Measurements from ENCODE around the gene MAST1.

The MAST1 gene

DNA sequence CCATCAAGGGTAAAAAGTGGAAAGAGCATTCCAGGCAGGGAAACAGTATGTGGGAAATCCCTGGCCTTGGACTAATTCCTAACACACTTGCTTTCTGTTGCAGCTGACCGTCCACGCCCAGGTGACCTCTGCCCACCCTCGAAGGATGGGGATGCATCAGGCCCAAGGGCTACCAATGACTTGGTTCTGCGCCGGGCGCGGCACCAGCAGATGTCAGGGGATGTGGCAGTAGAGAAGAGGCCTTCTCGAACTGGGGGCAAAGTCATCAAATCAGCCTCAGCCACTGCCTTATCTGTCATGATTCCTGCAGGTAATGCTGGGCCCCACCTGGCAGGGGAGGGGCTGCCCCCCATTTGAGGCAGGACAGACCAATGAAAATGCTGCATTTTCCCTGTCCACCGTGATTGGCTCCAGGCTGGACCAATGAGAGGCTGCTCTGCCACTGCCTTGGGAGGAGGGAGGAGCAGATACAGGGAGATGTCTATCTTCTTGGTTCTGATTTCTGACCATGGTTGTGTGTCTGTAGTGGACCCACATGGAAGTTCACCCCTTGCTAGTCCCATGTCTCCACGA is 30.3 kb downstream of the MAST1 start:
- Histone ChIP-seq H3K9me3 (peaks cover 11% of the 10 kb centered on the region), H3K27ac (no peak overlapping the region), H3K36me3 (peaks cover 7% of the 10 kb centered on the region), H4K20me1 (no peaks in the 10 kb centered on the region), H3K4me1 (peaks cover 14% of the 10 kb centered on the region), H3K9ac (no peak overlapping the region), H3K4me3 (no peak overlapping the region), H3K27me3 (no peaks in the 10 kb centered on the region), H3K4me2 (no peak overlapping the region)
- no peak for TF ChIP-seq Cebpa-rat (IDR thresholded peaks at IDR 0.05)

DNA sequence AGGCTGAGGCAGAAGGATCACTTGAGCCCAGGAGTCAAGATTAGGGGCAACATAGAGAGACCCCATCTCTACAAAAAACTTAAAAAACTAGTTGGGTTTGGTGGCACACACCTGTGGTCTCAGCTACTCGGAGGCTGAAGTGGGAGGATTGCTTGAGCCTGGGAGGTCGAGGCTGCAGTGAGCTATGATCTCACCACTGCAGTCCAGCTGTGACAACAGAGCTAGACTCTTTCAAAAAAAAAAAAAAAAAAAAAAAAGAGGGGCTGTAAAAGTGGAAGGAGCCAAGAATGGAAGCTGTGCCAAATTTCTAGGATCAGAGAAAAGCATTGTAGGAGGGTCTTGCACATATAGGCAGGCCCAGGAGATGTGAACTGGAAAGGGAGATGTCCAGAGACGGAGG is 33.4 kb downstream of the MAST1 start:
- TF ChIP-seq Cebpa-rat (IDR thresholded peaks at IDR 0.05), result no peak
- peaks cover 14% of the 10 kb centered on the region for H3K4me1 ChIP-seq
- no peak overlapping the region for H3K4me3 ChIP-seq
- no peak overlapping the region for H3K4me2 ChIP-seq
- peaks cover 35% of the 10 kb centered on the region for H3K36me3 ChIP-seq
- H3K9me3 ChIP-seq, result peaks cover 18% of the 10 kb centered on the region
- H3K27ac ChIP-seq, result no peak overlapping the region
- no peak overlapping the region for H3K9ac ChIP-seq
- no peaks in the 10 kb centered on the region for H3K27me3 ChIP-seq
- no peaks in the 10 kb centered on the region for H4K20me1 ChIP-seq

DNA sequence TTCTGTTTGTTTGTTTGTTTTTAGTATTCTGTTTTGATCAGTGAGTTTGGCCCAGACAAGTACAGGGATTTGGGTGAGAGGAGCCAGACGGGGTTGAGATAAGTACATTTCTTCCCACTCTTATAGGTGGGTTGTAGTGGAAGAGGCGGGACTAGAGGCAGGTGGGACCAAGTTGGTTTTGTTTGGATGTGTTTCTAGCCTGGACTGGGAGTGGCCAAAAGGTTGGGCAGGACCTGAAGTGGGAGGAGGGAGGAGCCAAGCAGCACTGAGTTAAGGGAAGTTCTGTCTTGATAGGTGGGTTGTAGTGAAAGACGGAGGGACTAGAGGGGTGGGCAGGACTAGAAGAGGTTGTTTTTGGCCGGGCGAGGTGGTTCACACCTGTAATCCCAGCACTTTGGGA is 33.9 kb downstream of the MAST1 start:
- Histone ChIP-seq H3K27me3 (no peaks in the 10 kb centered on the region), H3K4me3 (no peak overlapping the region), H3K4me1 (peaks cover 10% of the 10 kb centered on the region), H3K27ac (no peak overlapping the region), H3K4me2 (no peak overlapping the region), H3K36me3 (peaks cover 41% of the 10 kb centered on the region), H4K20me1 (no peaks in the 10 kb centered on the region), H3K9me3 (peaks cover 18% of the 10 kb centered on the region), H3K9ac (no peak overlapping the region)
- TF ChIP-seq Cebpa-rat (IDR thresholded peaks at IDR 0.05), result no peak

DNA sequence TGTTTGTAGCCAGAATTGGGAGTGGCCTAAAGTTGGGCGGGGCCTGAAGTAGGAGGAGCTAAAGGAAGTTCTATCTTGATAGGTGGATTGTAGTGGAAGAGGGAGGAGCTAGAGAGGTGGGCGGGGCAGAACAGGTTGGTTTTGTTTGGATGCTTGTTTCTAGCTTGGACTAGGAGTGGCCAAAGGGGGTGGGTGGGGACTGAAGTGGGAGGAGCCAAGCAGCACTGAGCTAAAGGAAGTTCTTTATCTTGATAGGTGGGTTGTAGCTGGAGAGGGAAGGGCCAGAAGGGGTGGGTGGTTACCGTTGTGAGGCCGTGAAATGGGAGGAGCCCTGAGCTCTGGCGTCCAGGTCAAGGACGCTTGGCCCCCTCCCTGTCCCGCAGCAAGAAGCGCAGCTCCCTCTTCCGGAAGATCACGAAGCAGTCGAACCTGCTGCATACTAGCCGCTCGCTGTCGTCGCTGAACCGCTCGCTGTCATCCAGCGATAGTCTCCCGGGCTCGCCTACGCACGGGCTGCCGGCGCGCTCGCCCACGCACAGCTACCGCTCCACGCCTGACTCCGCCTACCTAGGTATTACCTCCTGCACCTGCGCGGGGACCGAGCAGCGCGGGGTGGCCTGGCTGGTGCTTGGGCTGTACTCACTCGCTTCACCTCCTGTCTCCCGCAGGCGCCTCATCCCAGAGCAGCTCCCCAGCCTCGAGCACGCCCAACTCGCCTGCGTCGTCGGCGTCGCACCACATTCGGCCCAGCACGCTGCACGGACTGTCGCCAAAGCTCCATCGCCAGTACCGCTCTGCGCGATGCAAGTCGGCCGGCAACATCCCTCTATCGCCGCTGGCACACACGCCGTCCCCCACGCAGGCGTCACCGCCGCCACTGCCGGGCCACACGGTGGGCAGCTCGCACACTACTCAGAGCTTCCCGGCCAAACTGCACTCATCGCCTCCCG is 34.9 kb downstream of the MAST1 start:
- H3K4me2 ChIP-seq, result no peak overlapping the region
- peaks cover 50% of the 10 kb centered on the region for H3K36me3 ChIP-seq
- no peaks in the 10 kb centered on the region for H3K27me3 ChIP-seq
- H3K4me3 ChIP-seq, result no peak overlapping the region
- no peak overlapping the region for H3K27ac ChIP-seq
- H3K4me1 ChIP-seq, result peaks cover under 1% of the 10 kb centered on the region; the same call in 1 of the 2 replicates
- no peaks in the 10 kb centered on the region for H4K20me1 ChIP-seq
- TF ChIP-seq Cebpa-rat (IDR thresholded peaks at IDR 0.05), result no peak
- H3K9me3 ChIP-seq, result peaks cover 18% of the 10 kb centered on the region
- H3K9ac ChIP-seq, result no peak overlapping the region

DNA sequence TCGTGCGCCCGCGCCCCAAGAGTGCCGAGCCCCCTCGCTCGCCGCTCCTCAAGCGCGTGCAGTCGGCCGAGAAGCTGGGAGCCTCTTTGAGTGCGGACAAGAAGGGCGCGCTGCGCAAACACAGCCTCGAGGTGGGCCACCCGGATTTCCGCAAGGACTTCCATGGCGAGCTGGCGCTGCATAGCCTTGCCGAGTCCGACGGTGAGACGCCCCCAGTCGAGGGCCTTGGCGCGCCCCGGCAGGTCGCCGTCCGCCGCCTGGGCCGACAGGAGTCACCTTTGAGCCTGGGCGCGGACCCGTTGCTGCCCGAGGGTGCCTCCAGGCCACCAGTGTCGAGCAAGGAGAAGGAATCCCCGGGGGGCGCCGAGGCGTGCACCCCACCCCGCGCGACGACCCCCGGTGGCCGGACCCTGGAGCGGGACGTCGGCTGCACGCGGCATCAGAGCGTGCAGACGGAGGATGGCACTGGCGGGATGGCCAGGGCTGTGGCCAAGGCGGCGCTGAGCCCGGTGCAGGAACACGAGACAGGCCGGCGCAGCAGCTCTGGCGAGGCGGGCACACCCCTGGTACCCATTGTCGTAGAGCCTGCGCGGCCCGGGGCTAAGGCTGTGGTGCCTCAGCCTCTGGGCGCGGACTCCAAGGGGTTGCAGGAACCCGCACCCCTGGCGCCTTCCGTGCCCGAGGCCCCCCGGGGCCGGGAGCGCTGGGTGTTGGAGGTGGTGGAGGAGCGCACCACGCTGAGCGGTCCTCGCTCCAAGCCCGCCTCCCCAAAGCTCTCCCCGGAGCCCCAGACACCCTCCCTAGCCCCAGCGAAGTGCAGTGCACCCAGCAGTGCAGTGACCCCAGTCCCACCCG is 35.8 kb downstream of the MAST1 start:
- TF ChIP-seq Cebpa-rat (IDR thresholded peaks at IDR 0.05), result no peak
- no peak overlapping the region for H3K27ac ChIP-seq
- peaks cover 56% of the 10 kb centered on the region for H3K36me3 ChIP-seq

DNA sequence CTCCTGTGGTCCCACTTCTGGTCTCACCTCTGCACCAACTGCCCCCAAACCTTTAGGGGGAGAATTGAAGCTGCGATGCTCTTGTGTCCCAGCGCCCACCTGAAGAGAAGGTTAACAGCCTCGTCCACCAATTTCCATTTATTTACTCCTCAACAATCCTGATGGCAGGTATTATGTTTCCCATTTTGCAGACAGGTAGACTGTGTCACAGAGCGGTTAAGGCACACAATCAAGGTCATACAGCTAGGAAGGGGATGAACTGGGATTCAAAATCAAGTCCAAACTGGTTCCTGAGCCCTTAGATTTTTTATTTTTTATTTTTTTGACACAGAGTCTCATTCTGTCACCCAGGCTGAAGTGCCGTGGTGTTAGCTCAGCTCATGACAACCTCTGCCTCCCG is 36.8 kb downstream of the MAST1 start:
- H3K36me3 ChIP-seq, result peaks cover 56% of the 10 kb centered on the region
- H3K4me2 ChIP-seq, result no peak overlapping the region
- H3K4me1 ChIP-seq, result peaks cover 4% of the 10 kb centered on the region
- H3K9ac ChIP-seq, result no peak overlapping the region
- no peak overlapping the region for H3K4me3 ChIP-seq
- peaks cover 18% of the 10 kb centered on the region for H3K9me3 ChIP-seq
- no peak for TF ChIP-seq Cebpa-rat (IDR thresholded peaks at IDR 0.05)
- no peaks in the 10 kb centered on the region for H4K20me1 ChIP-seq
- H3K27me3 ChIP-seq, result no peaks in the 10 kb centered on the region
- H3K27ac ChIP-seq, result no peak overlapping the region

More for the DNA sequence above, 35.8 kb downstream of the MAST1 start:
- H3K4me1 ChIP-seq, result no peaks in the 10 kb centered on the region
- no peak overlapping the region for H3K4me3 ChIP-seq
- H3K27me3 ChIP-seq, result no peaks in the 10 kb centered on the region
- no peak overlapping the region for H3K4me2 ChIP-seq
- H3K9ac ChIP-seq, result no peak overlapping the region
- H4K20me1 ChIP-seq, result no peaks in the 10 kb centered on the region
- peaks cover 18% of the 10 kb centered on the region for H3K9me3 ChIP-seq

DNA sequence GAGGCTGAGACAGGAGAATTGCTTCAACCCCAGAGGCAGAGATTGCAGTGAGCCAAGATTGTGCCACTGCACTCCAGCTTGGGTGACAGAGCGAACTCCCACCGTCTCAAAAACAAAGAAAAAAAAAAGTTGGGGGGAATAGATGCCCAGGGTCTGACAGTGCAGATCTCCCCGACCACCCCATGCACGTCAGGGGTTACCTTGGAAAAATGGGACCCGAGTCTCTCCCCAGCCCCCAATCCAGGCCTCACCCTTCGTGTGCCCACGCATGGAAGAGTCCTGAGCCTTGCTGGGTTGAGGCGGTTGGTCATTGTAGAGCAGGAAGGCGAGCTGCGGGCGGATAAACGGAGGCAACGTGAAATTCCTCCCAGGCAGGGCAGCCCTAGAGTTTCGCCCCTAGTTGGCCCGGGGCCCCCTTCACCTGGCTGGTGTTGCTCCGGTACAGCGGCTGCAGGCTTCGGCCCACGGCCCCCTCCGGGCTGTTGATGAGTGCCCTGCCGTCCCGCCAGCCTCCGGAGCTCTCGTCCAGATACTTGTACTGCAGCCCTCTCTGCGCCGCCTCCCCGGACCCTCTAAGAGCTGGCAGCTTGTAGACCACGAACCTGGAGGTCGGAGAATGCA is 42.3 kb downstream of the MAST1 start:
- peak overlapping the region; percentile 83 for H3K27ac ChIP-seq
- peak overlapping the region; percentile 84 for H3K9ac ChIP-seq
- TF ChIP-seq Cebpa-rat (IDR thresholded peaks at IDR 0.05), result no peak
- peaks cover 31% of the 10 kb centered on the region for H3K36me3 ChIP-seq
- H3K4me1 ChIP-seq, result peaks cover 17% of the 10 kb centered on the region
- no peaks in the 10 kb centered on the region for H4K20me1 ChIP-seq
- H3K9me3 ChIP-seq, result peaks cover 22% of the 10 kb centered on the region
- peak overlapping the region; percentile 87 for H3K4me2 ChIP-seq
- H3K27me3 ChIP-seq, result peaks cover 21% of the 10 kb centered on the region
- peak overlapping the region; percentile 86 for H3K4me3 ChIP-seq

DNA sequence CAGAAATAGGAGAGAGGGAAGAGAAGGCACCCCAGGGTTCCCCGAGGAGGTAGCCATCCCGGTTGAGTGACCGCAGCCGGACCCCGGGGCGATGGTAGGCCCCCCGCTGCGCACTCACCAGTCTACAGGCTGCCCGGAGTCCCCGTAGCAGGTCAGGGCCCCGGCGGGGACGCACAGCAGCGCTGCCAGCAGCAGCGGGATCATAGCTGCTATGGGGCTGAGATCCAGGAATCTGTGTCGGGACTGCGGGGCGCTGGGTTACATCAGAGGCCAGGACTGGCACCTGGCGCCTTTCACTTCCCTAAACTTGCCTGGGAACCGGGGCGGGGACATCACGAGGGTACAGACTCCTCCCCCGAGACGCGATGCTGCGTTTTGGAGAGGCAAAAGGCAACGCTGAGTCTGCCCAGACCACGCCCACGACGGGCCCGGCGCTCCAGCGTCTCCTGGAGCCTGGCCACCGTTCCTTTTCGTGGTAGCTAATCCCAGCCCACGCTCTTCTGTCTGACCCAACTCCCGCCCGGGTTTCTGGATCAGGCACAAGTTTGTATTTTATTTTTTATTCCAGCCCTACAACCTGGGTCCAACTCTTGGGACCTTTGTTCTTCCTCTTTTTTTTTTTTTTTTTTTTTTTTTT is 43.0 kb downstream of the MAST1 start, which contains the start of gene DNASE2:
Gene DNASE2 (minus strand): TSS at position 278 of the 637 bp plus-strand sequence. CDS start 74 bp downstream, at position 204.
- Histone ChIP-seq H3K27ac (peak within 1 kb of the TSS; percentile 83), H3K4me1 (peaks cover 17% of the 10 kb centered on the region)
- TF ChIP-seq Cebpa-rat (IDR thresholded peaks at IDR 0.05), result no peak

DNA sequence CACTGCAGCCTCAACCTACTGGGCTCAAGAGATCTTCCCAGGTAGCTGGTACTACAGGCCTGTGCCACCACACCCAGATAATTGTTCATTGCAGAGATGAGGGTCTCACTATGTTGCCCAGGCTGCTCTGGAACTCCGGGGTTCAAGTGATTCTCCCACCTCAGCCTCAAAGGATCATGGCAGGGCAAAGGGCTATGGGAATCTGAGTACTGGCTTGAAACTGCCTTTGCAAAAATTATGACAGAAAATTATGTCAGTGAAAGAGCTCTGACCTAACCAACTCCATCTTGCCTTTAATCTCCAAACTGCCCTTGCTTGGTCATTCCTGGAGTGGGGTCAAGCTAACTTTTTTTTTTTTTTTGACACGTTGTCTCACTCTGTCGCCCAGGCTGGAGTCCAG is 44.3 kb downstream of the MAST1 start:
- Histone ChIP-seq H3K4me3 (no peak overlapping the region), H3K27me3 (peaks cover 40% of the 10 kb centered on the region), H3K4me1 (peaks cover 17% of the 10 kb centered on the region), H3K27ac (no peak overlapping the region), H4K20me1 (no peaks in the 10 kb centered on the region), H3K9ac (no peak overlapping the region), H3K36me3 (peaks cover 12% of the 10 kb centered on the region), H3K4me2 (no peak overlapping the region), H3K9me3 (peaks cover 22% of the 10 kb centered on the region)
- TF ChIP-seq Cebpa-rat (IDR thresholded peaks at IDR 0.05), result no peak

More for the DNA sequence above, 43.0 kb downstream of the MAST1 start, which contains the start of gene DNASE2:
- peak within 1 kb of the TSS; percentile 86 for H3K4me3 ChIP-seq
- peak within 1 kb of the TSS; percentile 87 for H3K4me2 ChIP-seq
- peak within 1 kb of the TSS; percentile 84 for H3K9ac ChIP-seq
- no peaks in the 10 kb centered on the region for H4K20me1 ChIP-seq
- H3K27me3 ChIP-seq, result peaks cover 27% of the 10 kb centered on the region
- peaks cover 25% of the 10 kb centered on the region for H3K36me3 ChIP-seq
- peaks cover 22% of the 10 kb centered on the region for H3K9me3 ChIP-seq
